K562 (cell line): ENCODE data around the gene NAP1L1. TPM values are rescaled to one million over a fixed set of nuclear protein-coding genes. Genes with fewer than 3 reads are reported as not detected.

Source experiments
- ATF3 ChIP-seq, 2 experiments: fragments of 450-650 bp in 1 of 2; sonication (generic) in 1 of 2; formaldehyde crosslinking in 1 of 2; IDR thresholded peaks in 1 of 2; conservative IDR thresholded peaks in 1 of 2; 2 replicates each; pipeline versions ENCODE4 v1.6.1 to v1.8.1; 2016 to 2023; ENCODE audit warnings: mild to moderate bottlenecking in 2 of 2, moderate library complexity in 2 of 2, inconsistent platforms in 1 of 2, missing genetic modification reagents in 1 of 2
- CHCHD3 ChIP-seq: fragments of 250-450 bp; sonication (Bioruptor Pico); IDR thresholded peaks from 2 replicates; pipeline ENCODE4 v2.1.2; 2022; ENCODE audit warnings: mild to moderate bottlenecking
- E2F4 ChIP-seq: sonication (generic); formaldehyde crosslinking; IDR thresholded peaks from 2 replicates; pipeline ENCODE4 v1.8.0; 2022; ENCODE audit warnings: mild to moderate bottlenecking, low read depth, missing genetic modification reagents
- HSF4 ChIP-seq: fragments of 250-450 bp; sonication (Bioruptor Pico); IDR thresholded peaks from 2 replicates; pipeline ENCODE4 v2.1.2; 2022; ENCODE audit warnings: mild to moderate bottlenecking, moderate library complexity, borderline replicate concordance
- KDM1A ChIP-seq, 2 experiments: fragments of 450-650 bp; IDR thresholded peaks; 2 replicates each; pipeline ENCODE4 v1.6.1; 2016; ENCODE audit warnings: mild to moderate bottlenecking in 2 of 2
- LARP7 ChIP-seq: fragments of 450-650 bp; IDR thresholded peaks from 2 replicates; pipeline ENCODE4 v1.6.1; 2016
- MEIS2 ChIP-seq: fragments of 450-650 bp; IDR thresholded peaks from 2 replicates; pipeline ENCODE4 v1.6.1; 2014; ENCODE audit warnings: mild to moderate bottlenecking; ENCODE audit not compliant: partially characterized antibody
- NR2F6 ChIP-seq: fragments of 450-650 bp; formaldehyde crosslinking; IDR thresholded peaks from 2 replicates; pipeline ENCODE4 v1.4.0; 2020; ENCODE audit warnings: mild to moderate bottlenecking
- RBBP5 ChIP-seq: fragments of 200-600 bp; sonication (generic); IDR thresholded peaks from 2 replicates; pipeline ENCODE4 v1.6.1; 2012; ENCODE audit warnings: borderline replicate concordance, mild to moderate bottlenecking, low read length, control low read depth, inconsistent platforms; ENCODE audit not compliant: insufficient read depth, poor library complexity, severe bottlenecking
- TEAD4 ChIP-seq, 2 experiments: sonication (generic) in 1 of 2; formaldehyde crosslinking in 1 of 2; IDR thresholded peaks; 2 replicates each; pipeline versions ENCODE4 v1.6.1 to v1.8.0; 2012 to 2022; ENCODE audit warnings: borderline replicate concordance in 1 of 2, inconsistent platforms in 1 of 2, low read length in 1 of 2, mild to moderate bottlenecking in 1 of 2, missing genetic modification reagents in 1 of 2
- UBTF ChIP-seq, 2 experiments: IDR thresholded peaks; 2 replicates each; pipeline ENCODE4 v1.6.1; 2012; ENCODE audit warnings: improper control_type of control experiment in 2 of 2, low read depth in 2 of 2, low read length in 2 of 2, borderline replicate concordance in 1 of 2
- ZBTB43 ChIP-seq: sonication (generic); formaldehyde crosslinking; IDR thresholded peaks from 2 replicates; pipeline ENCODE4 v1.8.0; 2023; ENCODE audit warnings: mild to moderate bottlenecking, missing genetic modification reagents
- ZNF347 ChIP-seq: fragments of 450-650 bp; formaldehyde crosslinking; IDR thresholded peaks from 2 replicates; pipeline ENCODE4 v1.4.0; 2020; ENCODE audit warnings: low read depth, mild to moderate bottlenecking, moderate library complexity
- ZNF75A ChIP-seq: fragments of 450-650 bp; formaldehyde crosslinking; IDR thresholded peaks from 2 replicates; pipeline ENCODE4 v1.4.0; 2020; ENCODE audit warnings: mild to moderate bottlenecking
- ZSCAN29 ChIP-seq: fragments of 450-650 bp; IDR thresholded peaks from 2 replicates; pipeline ENCODE4 v1.6.1; 2017
- polyA plus RNA-seq, 8 experiments: library from polyadenylated mRNA; depleted of rRNA in 4 of 8; stranded (reverse) in 5 of 8; unstranded in 3 of 8; fragments of >200 nt; fragmentation: Nextera tagmentation in 2 of 8; fragmentation: Illumina TruSeq in 1 of 8; extraction: Ambion mirVana in 2 of 8; extraction: Trizol in 1 of 8; gene quantifications; 2 replicates each; pipeline versions ENCODE4 v1.2.1 to v1.2.3, GENCODE V29; 2011 to 2014; ENCODE audit warnings: inconsistent platforms in 1 of 8, missing spikeins in 1 of 8
- total RNA-seq, 7 experiments: library from RNA; depleted of rRNA in 6 of 7; stranded (reverse); fragments of >200 nt in 6 of 7; fragmentation: Illumina TruSeq in 2 of 7; extraction: Trizol in 2 of 7; gene quantifications; 2 replicates each; pipeline versions ENCODE4 v1.2.1 to v1.2.3, GENCODE V29; 2011 to 2021; ENCODE audit warnings: low replicate concordance in 1 of 7
- TF ChIP-seq, protein P1 (sequence below): fragments of 450-650 bp; formaldehyde crosslinking; IDR thresholded peaks from 2 replicates; pipeline ENCODE4 v1.4.0; 2020; ENCODE audit warnings: mild to moderate bottlenecking, moderate library complexity
- TF ChIP-seq, protein P2 (sequence below): fragments of 450-650 bp; formaldehyde crosslinking; IDR thresholded peaks from 2 replicates; pipeline ENCODE4 v1.4.0; 2022; ENCODE audit warnings: mild to moderate bottlenecking, moderate library complexity

The NAP1L1 gene
- total and polyA plus RNA-seq, 9 of the 15 experiments (the other 6 are each of a cell fraction or from before 2014, with no cell fraction given), result 287 to 747 (median 450) TPM

GRCh38 chr12:76083904-76084862 is at the start of gene NAP1L1 (continued):
- TF ChIP-seq UBTF (IDR thresholded peaks at IDR 0.05; ENCODE audit: borderline replicate concordance in 1 of 2, low read depth in 2 of 2, low read length in 2 of 2) (peak; percentile 56 to 64; a peak in 1 of 4 replicates), MEIS2 (peak; percentile 60), HSF4 (no peak), ZNF347 (CRISPR knock-in tag) (no peak), TEAD4 (IDR thresholded peaks at IDR 0.05; ENCODE audit: low read length) (peak; percentile 63), TEAD4 (CRISPR knock-in tag; IDR thresholded peaks at IDR 0.05; ENCODE audit: borderline replicate concordance) (no peak), ZBTB43 (CRISPR knock-in tag) (no peak), ZNF75A (CRISPR knock-in tag) (no peak), RBBP5 (peak; percentile 79), CHCHD3 (CRISPR knock-in tag) (no peak), E2F4 (CRISPR knock-in tag) (peak; percentile 53; the same call in 1 of the 2 replicates), KDM1A (IDR thresholded peaks at IDR 0.05) (no peak), ATF3 (IDR thresholded peaks at IDR 0.05) (no peak), ATF3 (CRISPR knock-in tag; conservative IDR thresholded peaks at IDR 0.05) (peak; percentile 12; the same call in 1 of the 2 replicates), NR2F6 (CRISPR knock-in tag) (no peak), ZSCAN29 (no peak), LARP7 (no peak)
- TF ChIP-seq, protein P1, sequence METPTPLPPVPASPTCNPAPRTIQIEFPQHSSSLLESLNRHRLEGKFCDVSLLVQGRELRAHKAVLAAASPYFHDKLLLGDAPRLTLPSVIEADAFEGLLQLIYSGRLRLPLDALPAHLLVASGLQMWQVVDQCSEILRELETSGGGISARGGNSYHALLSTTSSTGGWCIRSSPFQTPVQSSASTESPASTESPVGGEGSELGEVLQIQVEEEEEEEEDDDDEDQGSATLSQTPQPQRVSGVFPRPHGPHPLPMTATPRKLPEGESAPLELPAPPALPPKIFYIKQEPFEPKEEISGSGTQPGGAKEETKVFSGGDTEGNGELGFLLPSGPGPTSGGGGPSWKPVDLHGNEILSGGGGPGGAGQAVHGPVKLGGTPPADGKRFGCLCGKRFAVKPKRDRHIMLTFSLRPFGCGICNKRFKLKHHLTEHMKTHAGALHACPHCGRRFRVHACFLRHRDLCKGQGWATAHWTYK (CRISPR knock-in tag), result no peak
- TF ChIP-seq, protein P2, sequence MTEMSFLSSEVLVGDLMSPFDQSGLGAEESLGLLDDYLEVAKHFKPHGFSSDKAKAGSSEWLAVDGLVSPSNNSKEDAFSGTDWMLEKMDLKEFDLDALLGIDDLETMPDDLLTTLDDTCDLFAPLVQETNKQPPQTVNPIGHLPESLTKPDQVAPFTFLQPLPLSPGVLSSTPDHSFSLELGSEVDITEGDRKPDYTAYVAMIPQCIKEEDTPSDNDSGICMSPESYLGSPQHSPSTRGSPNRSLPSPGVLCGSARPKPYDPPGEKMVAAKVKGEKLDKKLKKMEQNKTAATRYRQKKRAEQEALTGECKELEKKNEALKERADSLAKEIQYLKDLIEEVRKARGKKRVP (CRISPR knock-in tag), result no peak
